Renal cortex interstitium (tissue), 15 donors: ENCODE results near the gene CLDN25. TPM values are rescaled to one million over a fixed set of nuclear protein-coding genes. Genes with fewer than 3 reads are reported as not detected.
"Not testable (repeated sequence)": the region's sequence is repeated elsewhere in the genome, so short reads cannot be mapped to it uniquely, and the experiment has no call there.

Source experiments
- DNase-seq, 11 donors: peaks; one replicate each; pipeline ENCODE4 v3.0.0-alpha.2; 2013; ENCODE audit warnings: low read depth in 9 of 11, low spot score in 4 of 11; ENCODE audit errors: extremely low read depth in 1 of 11
- long read RNA-seq, 16 experiments: transcript quantifications; one replicate each; lab custom pipeline, GENCODE V29; 2026
- polyA plus RNA-seq, 3 donors: library from polyadenylated mRNA; unstranded; fragments of 120-200 nt; gene quantifications; one replicate each; pipeline ENCODE4 v1.2.1, GENCODE V29; 2013; ENCODE audit not compliant: insufficient read length in 3 of 3

Gene CLDN25
- not detected for polyA plus RNA-seq
- long read RNA-seq, donor 1: 0 reads
- long read RNA-seq, donor 2: 0 reads
- long read RNA-seq, donor 3: 0 reads
- long read RNA-seq, donor 4: 0 reads
- long read RNA-seq, donor 5: 0 reads
- long read RNA-seq, donor 6: 0 reads
- long read RNA-seq, donor 7: 0 reads
- long read RNA-seq, donor 8: 0 reads
- long read RNA-seq, donor 9: 0 reads
- long read RNA-seq, donor 10: 0 reads
- long read RNA-seq, donor 11: 0 reads
- long read RNA-seq, donor 12: 0 reads
- long read RNA-seq, donor 13: 0 reads
- long read RNA-seq, donor 14: 0 reads
- long read RNA-seq, donor 15: 0 reads
- long read RNA-seq, donor 16: 0 reads

- DNase-seq: no peak
These were observed at the start of gene CLDN25 for GRCh38 chr11:113779496-113779895. Gene CLDN25, plus strand, starts transcription at chr11:113779796. Its CDS starts 0 bp downstream, at chr11:113779796.

DNA sequence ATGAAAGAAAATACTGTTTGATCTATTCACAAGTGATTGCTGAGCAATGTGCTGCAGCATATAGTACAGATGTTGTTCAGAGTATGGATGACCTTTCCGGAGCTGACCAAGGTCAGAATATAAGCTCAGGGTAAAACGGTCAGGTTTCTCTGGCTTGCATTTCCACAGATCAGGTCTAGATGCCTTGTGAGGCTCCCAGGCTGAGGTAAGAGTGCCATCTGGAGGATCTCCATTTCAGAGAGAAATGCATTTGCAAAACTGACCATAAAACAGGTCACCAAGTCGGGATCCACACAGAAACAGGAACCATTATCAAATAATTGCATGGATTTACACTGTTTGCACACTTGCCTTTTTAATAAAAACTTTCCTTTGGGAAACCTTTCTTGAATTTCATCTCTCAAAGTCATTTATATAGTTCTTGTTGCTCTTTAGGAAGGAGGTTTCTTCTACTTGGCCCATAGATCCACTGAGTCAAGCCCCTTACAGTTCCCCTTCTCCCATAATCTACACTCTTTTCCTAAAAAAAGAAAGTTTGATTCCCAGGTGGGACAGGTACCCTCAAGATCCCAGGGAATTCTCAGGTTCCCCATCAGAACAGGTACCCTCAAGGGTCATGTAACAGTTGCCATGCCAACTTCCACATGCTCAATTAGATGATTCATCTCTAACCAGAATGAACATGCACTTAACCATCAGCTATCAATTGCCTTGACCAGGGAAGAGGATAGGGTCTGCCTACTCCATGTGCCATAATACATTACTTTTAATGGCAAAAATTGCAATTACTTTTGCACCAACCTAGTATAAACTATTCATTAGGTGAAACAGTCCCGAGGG, 48.5 kb upstream of the CLDN25 start:
- DNase-seq: peak in 9 of 11 donors; percentile 23 to 55 (median 43)

GRCh38 chr11:113732092-113732491, 47.5 kb upstream of the CLDN25 start:
- DNase-seq: peak in 1 of 11 donors; percentile 14

GRCh38 chr11:113736323-113736722, 43.3 kb upstream of the CLDN25 start:
- no peak for DNase-seq

GRCh38 chr11:113752932-113753331, 26.7 kb upstream of the CLDN25 start:
- DNase-seq: no peak

- no peak for DNase-seq
These were observed 19.4 kb upstream of the CLDN25 start for GRCh38 chr11:113760241-113760640.

DNA sequence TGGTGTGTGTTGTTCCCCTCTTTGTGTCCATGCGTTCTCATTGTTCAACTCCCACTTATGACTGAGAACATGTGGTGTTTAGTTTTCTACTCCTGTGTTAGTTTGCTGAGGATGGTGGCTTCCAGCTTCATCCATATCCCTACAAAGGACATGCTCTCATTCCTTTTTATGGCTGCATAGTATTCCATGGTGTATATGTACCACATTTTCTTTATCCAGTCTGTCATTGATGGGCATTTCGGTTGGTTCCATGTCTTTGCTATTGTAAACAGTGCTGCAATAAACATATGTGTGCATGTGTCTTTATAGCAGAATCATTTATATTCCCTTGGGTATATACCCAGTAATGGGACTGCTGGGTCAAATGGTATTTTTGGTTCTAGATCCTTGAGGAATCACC, 16.6 kb upstream of the CLDN25 start:
- not testable (repeated sequence) for DNase-seq

- DNase-seq: no peak
These were observed 14.9 kb upstream of the CLDN25 start for GRCh38 chr11:113764527-113765219.

- DNase-seq: no peak
These were observed 7.6 kb upstream of the CLDN25 start for GRCh38 chr11:113771964-113772363.

DNA sequence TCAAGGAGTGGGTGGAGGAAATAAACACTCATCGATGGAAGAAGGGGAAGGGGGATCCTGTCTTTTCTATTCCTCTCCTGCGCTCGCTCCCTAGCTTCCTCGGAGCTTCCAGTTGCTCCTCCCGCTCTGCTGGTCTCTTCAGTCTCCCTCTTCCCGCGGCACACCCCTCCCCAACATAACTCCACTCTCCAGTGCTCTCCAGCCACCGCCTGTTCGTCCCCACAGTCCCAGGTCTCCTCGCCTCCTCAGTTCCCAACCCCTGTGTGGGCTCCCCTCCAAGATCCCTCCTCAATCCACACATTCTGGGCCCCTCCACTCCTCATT, 6.5 kb upstream of the CLDN25 start:
- peak in 3 of 11 donors; percentile 6 to 15 (median 13) for DNase-seq

- peak; percentile 91 to 97 (median 96) for DNase-seq
These were observed 6.0 kb upstream of the CLDN25 start, which contains the start of gene ZW10 for GRCh38 chr11:113773416-113774173. Gene ZW10, minus strand, starts transcription at chr11:113773692. Its CDS starts 26 bp downstream, at chr11:113773666.

DNA sequence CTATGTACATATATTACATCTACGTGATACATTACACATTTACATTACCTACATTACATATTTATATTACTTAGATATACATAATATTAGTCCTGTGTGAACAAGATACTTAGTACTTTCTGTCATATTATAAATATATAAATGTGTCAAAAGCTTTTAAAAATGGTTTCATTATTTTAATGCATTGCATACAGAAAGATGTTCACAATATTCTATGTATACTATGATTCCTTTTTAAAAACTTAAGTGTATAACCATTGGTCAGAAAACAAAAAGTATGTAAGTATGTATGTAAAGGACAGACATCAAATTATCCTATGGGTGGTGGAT, 5.5 kb upstream of the CLDN25 start:
- no peak for DNase-seq

- no peak for DNase-seq
These were observed 1.3 kb upstream of the CLDN25 start for GRCh38 chr11:113778111-113778910.

DNA sequence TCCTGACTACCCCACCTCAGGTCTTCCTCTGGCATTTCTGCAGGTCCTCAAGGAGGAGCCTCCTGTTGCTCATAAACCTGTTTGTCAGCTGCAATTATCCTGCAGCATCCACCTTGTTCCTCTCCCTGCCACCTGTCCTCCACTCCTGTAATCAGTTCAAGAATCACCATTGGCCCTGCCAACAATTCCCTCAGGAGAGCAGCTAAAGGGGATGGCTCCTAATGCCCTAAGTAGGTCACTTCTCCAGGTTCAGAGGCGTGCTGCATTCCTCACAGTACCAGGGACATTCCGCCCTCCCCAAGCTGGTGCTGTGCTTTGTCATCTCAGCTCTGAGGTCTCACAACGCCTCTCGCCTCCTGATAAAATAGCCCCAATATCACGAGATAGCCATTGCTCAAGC, 2.1 kb downstream of the CLDN25 start:
- no peak for DNase-seq

DNA sequence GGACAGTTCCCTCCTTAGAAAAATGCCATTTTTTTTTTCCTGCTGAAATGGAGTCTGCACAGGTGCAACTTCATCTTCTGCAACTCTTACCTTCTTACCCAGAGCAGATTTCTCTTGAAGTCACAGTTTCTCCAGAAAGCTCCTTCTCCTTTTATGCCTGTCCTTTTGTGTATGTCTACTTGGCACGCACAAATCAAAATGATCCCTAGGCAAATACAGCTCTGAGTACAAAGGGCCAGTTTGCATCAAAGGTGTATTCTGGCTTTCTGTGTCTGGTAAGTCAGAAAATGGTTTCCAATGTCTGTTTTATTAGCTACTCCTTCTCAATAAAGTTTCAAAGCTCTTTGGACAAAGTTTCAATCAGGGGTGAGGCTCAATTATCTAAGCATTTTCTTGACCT, 2.5 kb downstream of the CLDN25 start:
- no peak for DNase-seq

- not testable (repeated sequence) for DNase-seq
These were observed 9.4 kb downstream of the CLDN25 start for GRCh38 chr11:113789016-113789415.

DNA sequence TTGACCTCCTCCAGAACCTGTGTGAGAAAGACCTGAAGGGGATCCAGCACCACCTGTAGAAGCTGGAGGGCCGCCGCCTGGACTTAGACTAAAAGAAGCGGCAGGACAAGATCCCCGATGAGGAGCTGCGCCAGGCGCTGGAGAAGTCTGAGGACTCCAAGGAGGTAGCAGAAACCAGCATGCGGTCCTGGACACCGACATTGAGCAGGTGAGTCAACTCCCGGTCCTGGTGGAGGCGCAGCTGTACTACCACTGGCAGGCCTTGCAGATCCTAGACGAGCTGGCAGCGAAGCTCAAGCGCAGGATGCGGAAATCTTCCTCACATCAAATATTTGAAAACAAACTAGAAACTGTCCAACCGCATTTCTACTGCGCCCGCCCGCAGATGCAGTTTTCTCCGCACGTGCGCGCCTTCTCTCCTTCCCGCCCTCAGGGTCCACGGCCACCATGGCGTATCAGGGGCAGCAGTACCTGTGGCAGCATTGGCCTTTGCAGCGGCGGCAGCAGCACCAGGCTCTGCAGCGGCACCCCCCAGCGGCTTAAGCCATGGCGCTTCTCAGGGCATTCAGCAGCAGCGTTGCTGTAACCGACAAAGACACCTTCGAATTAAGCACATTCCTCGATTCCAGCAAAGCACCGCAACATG, 10.2 kb downstream of the CLDN25 start:
- DNase-seq: no peak
